K562 (cell line): ENCODE results near the gene BRICD5.

Experiments
- CTCF ChIP-seq, 3 experiments: IDR thresholded peaks in 2 of 3; conservative IDR thresholded peaks in 1 of 3; 2 replicates each; pipeline ENCODE4 v1.5.1; 2011 to 2012; ENCODE audit warnings: low read length in 3 of 3, mild to moderate bottlenecking in 3 of 3, control low read depth in 2 of 3, improper control_type of control experiment in 1 of 3, inconsistent platforms in 1 of 3, low read depth in 1 of 3, mixed read lengths in 1 of 3, moderate library complexity in 1 of 3; ENCODE audit not compliant: insufficient read depth in 2 of 3
- EP300 ChIP-seq: IDR thresholded peaks from 2 replicates; pipeline ENCODE4 v1.6.1; 2012; ENCODE audit warnings: low read length, improper control_type of control experiment
- EZH2 ChIP-seq: IDR thresholded peaks from 2 replicates; pipeline ENCODE4 v1.6.1; 2012; ENCODE audit warnings: low read depth, mild to moderate bottlenecking, inconsistent platforms, low read length, borderline replicate concordance
- FOXO4 ChIP-seq: fragments of 450-650 bp; formaldehyde crosslinking; IDR thresholded peaks from 2 replicates; pipeline ENCODE4 v1.4.0; 2020; ENCODE audit warnings: mild to moderate bottlenecking, moderate library complexity
- MXI1 ChIP-seq: IDR thresholded peaks from 2 replicates; pipeline ENCODE4 v1.6.1; 2011; ENCODE audit warnings: low read depth, mild to moderate bottlenecking, improper control_type of control experiment, low read length
- PCBP1 ChIP-seq: fragments of 200-400 bp; formaldehyde crosslinking; IDR thresholded peaks from 2 replicates; pipeline ENCODE4 v1.6.1; 2018; ENCODE audit warnings: mild to moderate bottlenecking, low read depth, low read length; ENCODE audit not compliant: poor library complexity, severe bottlenecking
- ZNF644 ChIP-seq: fragments of 200-800 bp; sonication (Bioruptor generic); IDR thresholded peaks from 2 replicates; pipeline ENCODE4 v1.6.1; 2016; ENCODE audit warnings: low read depth, missing genetic modification characterization, missing compliant biosample characterization

- no peak for TF ChIP-seq CTCF (IDR thresholded peaks at IDR 0.05 in 2 of 3, conservative IDR thresholded peaks at IDR 0.05 in 1 of 3; ENCODE audit: insufficient read depth in 2 of 3, low read depth in 1 of 3, low read length in 3 of 3)
- no peak for TF ChIP-seq ZNF644 (tag)
- TF ChIP-seq PCBP1: no peak
- no peak for TF ChIP-seq FOXO4 (CRISPR knock-in tag)
- no peak for TF ChIP-seq EZH2
- TF ChIP-seq EP300: no peak
- TF ChIP-seq MXI1: no peak
These were observed 18.4 kb upstream of the BRICD5 start for GRCh38 chr16:2229091-2229490.
